Activated CD4-positive, CD25-positive, alpha-beta regulatory T cell treated with anti-CD3 and anti-CD28 coated beads, Interleukin-2, amount 50 U/mL, for 24 hours (primary cell): ENCODE data around the gene MCCC2.
A peak's percentile ranks its signal among the peaks of the same experiment; 100 is the strongest.
"Not testable (repeated sequence)": the region's sequence is repeated elsewhere in the genome, so short reads cannot be mapped to it uniquely, and the experiment has no call there.

Experiments
- ATAC-seq, 2 donors: fragments of 150-1000 bp; cut with Tn5 transposase; one replicate each; pipeline ENCODE4 v1.10.0; 2021; ENCODE audit warnings: mild to moderate bottlenecking in 1 of 2, moderate library complexity in 1 of 2

The MCCC2 gene

DNA sequence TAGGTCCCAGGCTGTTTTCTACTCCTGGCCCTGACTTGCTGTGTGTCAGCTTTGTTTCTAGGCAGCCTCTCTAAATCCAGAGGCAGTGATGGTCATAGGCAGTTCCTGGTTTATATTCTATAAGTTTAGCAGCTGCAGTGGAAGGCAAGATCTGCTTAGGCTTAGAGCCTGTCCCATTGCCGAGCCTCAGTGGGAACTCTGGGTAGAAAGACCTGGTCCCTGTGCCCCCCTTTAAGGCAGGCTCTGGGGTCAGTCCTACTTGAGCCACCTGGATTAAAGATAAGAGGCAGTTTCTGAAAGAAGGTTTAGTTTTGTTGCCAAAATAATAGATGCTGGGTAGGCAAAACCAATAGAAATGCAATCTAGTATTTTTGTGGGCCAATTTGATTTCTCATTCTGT is 13.6 kb downstream of the MCCC2 start:
- ATAC-seq: no peak

DNA sequence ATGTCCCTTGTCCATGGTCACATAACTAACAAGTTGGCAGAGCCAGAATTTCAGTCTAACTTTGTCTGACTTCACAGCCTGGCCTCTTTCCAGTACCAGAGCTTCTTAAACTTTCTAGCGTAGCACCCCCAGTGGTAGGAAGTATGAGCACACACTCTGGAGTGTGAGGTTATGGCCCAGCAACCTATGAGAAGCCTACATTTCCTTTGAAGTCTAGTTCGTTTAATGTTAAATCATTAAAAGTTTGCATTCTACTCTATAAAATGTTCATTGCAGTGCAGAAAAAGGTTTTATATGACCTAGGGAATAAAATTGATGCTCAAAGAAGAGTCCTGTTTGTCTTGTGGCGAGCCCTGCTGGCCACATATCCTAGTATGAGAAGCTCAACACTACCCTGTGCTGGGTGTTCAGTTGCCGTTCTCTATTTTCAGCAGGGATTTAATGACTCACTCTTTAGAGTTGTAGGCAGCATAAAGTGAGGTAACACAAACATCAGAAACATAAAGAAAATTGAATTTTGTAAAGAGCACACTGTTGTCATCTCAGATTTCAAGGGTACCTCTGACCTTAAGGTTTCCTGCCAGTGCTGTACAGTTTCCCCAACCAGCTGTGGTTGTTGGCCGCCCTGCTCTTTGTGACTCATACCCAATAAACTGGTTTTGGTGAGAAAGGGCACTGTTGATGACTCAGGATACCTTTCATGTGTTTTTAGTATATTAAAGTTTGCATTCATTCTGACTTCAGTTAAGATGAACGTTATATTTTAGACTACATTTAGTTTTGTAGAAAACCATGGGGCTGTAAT is 14.3 kb downstream of the MCCC2 start:
- ATAC-seq: peak; percentile 96 to 97

DNA sequence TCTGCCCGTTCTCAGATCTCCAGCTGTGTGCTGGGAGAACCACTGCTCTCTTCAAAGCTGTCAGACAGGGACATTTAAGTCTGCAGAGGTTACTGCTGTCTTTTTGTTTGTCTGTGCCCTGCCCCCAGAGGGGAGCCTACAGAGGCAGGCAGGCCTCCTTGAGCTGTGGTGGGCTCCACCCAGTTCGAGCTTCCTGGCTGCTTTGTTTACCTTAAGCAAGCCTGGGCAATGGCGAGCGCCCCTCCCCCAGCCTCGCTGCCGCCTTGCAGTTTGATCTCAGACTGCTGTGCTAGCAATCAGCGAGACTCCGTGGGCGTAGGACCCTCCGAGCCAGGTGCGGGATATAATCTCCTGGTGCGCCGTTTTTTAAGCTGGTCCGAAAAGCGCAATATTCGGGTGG is 22.8 kb downstream of the MCCC2 start:
- ATAC-seq: not testable (repeated sequence)

DNA sequence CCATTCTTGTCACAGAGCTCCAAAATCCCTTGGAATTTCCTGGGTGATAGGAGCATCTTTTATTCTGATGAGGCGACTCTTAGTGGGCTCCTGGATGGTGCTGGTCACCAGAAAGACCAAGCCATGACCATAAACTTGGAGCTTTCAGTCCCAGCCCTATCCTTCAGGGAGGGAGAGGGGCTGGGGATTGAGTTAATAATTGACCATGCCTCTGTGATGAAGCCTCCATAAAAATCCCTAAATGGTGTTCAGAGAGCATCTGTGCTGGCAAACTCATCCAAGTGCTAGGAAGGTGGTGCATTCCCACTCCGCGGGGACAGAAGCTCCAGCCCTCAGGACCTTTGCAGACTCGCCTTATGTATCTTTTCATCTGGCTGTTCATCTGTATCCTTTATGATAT is 28.7 kb downstream of the MCCC2 start:
- ATAC-seq: no peak

DNA sequence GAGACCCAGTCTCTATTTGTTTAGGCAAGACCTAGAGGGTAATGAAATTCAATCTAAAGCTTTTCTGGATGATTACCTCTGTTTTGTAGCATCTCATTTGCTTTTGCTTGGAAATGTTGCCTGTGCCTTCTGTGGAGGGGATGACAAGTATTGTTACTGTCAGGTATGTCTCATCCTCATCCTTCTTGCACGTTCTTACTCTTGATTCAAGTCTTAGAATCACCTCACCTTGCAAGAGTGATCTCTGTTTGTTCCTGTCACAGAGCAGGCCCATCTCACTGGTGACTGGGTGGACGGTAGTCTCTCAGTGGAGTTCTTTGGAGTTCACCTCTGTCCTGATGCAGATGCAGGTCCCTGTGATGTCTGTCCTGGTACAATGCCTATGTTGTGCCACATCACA is 33.5 kb downstream of the MCCC2 start:
- ATAC-seq: no peak

DNA sequence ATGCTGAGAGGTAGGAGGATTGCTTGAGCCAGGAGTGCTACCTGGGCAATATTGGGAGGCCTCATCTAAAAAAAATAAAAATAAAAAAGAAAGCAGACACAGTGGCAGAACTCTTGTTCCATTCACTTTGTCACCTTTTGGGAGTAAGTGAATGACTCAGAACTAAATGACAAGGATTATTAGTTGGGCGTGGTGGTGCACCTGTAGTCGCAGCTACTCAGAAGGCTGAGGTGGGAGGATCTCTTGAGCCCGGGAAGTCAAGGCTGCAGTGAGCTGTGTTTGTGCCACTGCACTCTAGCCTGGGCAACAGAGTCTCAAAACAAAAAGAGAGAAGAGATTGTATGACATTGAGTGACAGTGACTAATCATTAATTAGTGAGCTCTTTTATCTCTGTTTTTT is 34.1 kb downstream of the MCCC2 start:
- peak; percentile 27 to 41 for ATAC-seq

DNA sequence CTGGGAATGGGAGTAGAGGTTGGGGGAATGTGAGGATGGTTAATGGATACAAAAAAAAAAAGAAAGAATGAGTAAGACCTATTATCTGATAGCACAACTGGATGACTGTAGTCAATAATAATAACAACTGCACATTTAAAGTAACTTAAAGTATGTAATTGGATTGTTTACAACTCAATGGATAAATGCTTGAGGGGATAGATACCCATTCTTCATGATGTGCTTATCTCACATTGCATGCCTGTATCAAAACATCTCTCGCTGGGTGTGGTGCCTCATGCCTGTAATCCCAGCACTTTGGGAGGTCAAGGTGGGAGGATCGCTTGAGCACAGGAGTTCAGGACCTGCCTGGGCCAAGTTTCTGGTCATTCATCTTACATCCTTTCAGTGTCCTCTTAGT is 34.6 kb downstream of the MCCC2 start:
- no peak for ATAC-seq

DNA sequence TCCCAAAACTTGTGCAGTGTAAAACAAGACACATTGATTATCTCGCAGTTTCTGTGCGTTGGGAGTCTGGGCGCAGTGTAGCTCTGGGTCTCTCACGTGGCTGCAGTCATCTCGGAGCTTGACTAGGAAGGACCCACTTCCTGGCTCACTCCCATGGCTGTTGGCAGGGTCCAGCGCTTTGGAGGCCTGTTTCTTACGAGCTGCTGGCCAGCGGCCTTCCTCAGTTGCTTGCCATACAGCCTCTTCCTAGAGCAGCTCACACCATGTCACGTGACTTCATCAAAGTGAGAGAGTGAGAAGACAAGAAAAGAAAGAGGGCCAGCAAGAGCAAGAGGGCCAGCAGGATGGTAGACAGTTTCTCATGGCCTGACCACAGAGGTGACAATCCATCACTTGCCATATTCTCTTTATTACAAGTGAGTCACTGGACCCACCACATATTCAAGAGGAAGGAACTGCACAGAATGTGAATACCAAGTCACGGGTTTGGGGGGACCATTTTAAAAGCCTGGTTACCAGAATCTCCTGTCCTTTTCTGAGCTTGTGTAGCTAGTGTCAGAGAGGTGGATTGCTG is 36.2 kb downstream of the MCCC2 start:
- no peak for ATAC-seq

DNA sequence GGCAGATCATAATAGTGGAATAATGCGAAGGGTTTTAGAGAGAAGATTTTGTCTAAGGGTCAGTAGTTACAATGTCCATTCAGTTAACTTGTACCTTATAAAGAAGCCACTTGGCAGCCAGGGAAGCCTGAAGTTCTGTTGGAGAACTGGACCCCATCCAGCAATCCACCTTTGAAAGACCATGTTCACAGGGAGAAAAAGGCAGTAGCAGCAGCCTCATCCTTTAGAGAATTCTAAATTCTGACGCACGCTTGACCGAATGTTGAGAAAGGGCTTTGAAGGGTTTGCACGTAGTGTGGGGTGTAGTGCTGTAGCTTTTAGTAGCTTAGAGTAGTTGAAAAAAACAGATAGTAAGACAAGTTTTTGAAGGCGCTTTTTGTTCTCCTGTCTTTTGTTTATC is 42.8 kb downstream of the MCCC2 start:
- no peak for ATAC-seq

DNA sequence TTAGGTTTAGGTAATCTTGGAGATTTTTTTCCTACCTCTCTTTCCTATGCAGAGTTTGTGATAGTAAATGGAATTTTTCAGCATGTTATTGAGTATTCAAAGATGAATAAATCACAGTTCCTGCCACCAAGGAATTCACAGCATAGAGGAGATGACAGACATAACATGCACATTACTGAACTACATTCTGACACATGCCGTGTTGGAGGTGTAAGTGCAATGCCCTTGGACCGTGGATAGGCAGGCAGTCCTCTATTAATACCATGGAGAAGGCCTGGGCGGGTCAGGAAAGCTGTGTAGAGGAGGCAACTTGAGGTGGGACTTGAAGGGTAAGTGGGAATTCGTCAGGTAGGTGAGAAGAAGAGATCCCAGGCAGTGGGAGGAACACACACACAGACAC is 43.9 kb downstream of the MCCC2 start:
- no peak for ATAC-seq

DNA sequence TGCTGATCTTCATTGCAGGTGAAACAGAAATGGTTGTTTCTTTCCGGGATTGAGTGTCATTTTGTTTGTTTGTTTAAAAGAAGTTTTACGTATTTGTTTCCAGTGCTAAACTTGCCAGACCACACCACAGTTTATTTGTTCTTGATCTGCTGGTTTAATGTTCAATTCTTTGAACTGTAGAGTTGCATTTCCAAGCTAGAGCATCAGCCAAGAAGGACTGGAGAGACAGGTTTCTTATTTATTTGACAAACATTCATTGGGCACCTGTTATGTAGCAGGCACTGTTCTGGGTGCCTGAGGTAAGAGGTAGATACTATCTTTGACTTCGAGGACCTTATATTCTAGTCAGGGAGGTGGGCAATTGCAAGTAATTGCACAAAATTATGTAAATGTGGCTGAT is 45.0 kb downstream of the MCCC2 start:
- ATAC-seq: no peak

DNA sequence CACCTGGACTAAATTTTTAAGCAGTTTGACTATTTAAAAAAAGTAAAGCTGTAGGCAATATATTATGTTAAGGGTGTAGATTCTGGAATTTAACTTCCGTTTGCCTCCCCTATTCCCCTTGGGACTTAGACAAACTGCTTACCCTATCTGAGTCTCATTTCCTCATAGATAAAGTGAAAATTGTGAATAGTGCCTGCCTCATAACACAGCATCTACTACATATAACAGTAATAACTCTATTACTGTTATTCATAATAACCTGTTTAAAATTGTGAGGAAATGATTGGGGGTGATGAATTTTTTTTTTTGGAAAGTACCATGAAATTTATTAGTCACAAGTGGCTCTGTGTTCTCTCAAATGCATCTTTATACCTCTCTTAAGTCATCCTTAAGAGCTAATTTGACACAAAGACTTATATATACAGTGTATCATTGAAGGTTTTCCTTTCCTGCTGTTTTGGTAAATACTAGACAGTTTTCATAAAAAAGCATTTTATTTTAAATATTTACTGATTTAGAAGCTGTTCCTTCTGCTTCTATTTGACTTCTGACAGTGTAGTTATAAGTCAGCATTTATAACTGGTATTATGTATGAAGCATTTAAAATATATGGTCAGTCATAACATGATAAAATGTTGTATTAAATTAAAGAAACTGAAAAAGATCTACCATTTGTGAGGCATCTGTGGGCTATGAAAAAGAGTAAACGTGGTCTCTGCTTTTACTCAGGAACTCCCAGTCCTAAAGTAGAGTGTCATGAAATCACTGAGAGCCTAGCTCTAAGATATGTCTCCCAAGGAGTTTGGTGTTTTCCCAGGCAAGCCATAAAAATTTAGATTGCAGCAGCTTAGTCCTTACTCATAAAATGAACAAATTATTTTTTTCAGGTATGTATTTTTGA is 46.4 kb downstream of the MCCC2 start:
- peak; percentile 71 to 76 for ATAC-seq

DNA sequence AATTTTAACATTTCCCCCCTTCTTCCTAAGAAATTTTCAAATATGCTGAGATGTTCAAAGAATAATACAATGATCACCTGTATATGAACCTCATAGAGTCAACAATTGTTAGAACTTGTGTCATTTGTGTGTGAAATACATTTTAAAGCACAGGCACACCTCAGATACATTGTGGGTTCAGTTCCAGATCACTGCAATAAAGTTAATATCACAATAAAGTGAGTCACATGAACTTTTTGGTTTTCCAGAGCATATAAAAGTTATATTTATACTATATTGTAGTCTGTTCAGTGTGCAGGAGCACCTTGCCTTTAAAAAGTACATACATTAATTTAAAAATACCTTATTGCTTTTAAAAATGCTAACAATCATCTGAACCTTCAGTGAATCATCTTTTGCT is 50.0 kb downstream of the MCCC2 start:
- no peak for ATAC-seq

DNA sequence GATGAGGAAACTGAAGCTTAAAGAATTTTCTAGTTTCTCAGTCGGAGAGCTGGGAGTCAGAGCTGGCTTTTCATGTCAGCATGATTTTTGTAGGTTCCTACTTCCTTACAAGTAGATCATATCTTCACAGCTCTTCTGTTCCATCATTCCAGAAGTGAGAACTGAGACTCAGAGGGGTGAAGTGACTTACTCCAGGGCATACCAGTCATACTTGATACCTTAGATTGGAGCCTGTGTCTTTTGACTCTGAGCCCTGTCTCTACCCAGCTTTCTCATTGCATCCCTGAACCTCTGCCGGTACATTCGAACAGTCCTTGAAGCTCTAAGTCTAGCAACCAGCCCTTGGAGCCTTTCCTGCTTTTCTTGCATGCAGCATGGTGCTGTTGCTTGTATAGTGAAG is 53.3 kb downstream of the MCCC2 start:
- no peak for ATAC-seq

DNA sequence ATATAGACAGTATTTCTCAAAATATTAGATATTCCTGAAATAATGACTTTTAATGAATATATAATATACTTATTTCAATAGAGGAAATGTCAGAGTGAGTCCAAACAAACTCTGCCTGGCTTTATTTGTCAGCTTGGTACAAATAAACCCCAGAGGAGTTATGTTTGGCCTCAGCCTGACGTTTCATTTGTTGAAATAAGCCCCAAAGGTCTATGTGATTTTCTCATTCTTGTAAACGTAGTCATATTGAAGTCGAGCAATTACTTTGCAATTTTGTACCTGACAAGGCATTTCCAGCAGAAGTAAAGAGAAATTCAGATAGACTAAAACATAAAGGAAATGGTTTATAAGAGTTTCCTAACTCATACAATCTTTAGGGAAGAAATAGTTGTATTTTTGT is 57.9 kb downstream of the MCCC2 start:
- no peak for ATAC-seq

DNA sequence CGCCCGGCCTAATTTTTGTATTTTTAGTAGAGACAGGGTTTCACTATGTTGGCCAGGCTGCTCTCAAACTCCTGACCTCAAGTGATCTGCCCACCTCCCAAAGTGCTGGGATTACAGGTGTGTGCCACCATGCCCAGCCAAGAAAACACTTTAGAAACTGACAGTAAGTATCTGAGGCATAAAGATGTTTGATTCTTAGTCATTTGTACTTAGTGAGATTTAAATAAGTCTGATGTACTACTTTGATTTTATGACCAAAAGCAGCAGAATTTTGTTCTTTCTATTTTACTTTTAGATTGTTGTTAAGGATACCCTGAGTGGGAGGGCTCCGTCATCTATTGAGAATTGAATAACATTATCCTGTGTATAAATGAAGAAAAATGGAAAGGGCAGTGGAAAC is 63.8 kb downstream of the MCCC2 start:
- not testable (repeated sequence) for ATAC-seq

DNA sequence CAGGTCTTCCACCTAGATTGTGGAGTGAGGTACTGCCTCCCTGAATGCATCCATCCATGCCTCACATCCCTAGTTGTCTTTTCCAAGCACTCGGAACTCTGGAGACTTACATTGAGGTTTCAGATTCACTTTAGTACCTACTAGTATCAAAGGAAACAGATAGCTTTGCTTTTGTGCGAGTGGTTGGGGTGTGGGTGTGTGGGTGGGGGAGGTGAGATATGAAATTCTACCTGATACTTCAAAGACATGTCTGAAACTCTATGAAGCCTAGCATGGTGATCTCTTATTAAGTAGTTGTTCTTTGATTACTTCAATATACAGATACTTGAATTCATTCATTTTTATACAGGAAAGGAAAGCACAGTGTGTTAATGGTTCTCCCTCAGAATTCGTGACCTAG is 64.4 kb downstream of the MCCC2 start:
- ATAC-seq: peak; percentile 60 to 85

DNA sequence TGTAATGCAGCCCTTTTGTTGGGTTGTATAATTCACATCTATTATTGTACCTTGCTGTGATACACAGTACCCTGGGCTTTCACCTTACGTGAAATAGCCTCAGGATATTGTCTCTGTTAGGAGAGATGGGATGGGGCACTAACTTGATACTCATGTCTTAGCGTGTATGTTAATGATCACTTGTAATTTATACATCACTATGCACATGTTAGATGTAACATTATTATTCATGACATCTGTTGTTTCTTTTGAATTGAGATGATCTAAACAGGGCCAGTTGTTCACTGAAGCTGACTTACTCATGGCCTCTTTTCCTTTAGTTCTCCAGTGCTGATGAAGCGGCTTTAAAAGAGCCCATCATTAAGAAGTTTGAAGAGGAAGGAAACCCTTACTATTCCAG is 65.2 kb downstream of the MCCC2 start:
- ATAC-seq: no peak

DNA sequence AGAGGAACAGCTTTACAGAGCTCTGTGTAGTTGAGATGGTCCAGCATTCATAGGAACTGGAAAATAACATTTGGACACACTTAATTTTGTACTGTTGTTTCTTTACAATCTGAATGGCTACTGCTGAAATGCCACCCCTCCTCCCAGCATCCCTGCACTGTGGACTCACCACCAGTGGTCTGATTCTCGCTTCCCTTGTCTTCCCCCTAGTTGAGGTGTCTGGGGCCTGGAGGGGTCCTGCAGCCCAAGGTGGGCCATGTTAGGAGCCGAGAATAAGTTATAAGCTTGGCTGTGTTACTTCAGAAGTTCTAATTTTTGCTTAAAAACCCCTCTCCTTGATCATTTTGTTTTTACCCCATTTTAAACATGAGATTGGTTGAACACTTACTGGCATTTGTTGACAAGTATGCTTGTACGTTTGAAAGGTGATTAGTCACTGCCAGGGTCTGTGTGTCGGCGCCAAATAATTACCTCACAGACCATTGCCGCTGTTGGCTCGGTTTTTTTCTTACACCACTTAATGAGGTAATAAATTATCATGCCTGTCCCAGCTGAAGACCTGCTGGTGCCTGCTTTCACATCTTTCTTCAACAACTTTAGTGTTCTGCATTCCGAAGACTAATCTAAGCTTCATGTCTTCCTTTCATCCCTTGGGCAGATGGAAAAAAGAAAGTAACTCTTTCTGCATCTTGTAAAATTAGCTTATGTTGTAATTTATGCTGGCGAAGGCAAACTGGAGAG is 65.8 kb downstream of the MCCC2 start:
- no peak for ATAC-seq

DNA sequence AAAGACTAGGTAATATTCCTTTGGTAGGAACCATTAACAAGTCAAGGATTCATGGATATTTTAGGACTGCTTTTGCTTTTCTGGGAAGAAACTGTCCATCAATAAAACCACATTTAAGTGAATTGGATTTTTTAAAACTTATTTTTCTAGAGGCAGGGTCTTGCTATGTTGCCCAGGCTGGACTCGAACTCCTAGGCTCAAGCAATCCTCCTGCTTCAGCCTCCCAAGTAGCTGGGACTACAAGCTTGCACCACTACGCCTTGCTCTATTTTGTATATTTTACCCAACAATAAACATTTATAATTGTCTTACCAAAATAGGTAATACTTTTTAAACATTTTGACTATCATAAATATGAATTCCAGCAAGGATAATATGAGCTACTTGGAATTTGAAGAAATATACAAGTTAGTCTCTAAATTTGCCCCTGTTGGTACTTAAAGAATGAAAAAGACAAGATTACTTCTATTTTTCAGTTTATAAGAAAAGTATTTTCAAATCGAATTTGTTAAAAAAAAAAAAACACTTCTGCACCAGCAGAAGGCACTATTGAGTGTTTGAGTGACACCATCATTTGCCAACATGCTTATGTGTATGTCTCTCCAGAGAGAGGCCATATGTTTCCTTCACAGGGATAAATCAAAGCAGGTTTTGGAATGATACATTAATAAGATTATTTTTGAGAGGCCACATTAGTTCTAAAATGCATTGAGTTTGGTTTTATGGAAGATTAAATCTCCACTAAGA is 71.9 kb downstream of the MCCC2 start:
- no peak for ATAC-seq

DNA sequence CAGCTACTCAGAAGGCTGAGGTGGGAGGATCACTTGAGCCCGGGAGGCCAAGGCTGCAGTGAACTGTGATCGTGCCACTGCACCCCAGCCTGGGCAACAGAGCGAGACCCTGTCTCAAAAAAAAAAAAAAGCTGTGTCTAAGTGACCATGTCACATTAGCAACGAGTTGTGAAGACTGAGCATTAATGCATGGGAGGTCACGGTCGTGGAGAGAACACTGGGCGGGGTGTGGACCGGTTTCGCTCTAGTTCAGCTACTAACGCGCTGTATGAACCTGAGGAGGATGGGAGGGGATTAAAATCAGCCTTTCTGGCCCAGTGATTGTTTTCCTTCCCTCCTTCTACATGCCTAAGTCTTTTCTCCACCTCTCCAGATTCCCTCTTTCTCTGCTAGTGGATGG is 75.2 kb downstream of the MCCC2 start:
- no peak for ATAC-seq
